ENCODE measurements around the gene D2HGDH. TPM values are rescaled to one million over a fixed set of nuclear protein-coding genes. Genes with fewer than 3 reads are reported as not detected.

Gene D2HGDH
- total and polyA plus RNA-seq, 9 of the 15 experiments (the other 6 are each of a cell fraction or from before 2014, with no cell fraction given), result 0.39 to 30.8 (median 10.3) TPM

DNA sequence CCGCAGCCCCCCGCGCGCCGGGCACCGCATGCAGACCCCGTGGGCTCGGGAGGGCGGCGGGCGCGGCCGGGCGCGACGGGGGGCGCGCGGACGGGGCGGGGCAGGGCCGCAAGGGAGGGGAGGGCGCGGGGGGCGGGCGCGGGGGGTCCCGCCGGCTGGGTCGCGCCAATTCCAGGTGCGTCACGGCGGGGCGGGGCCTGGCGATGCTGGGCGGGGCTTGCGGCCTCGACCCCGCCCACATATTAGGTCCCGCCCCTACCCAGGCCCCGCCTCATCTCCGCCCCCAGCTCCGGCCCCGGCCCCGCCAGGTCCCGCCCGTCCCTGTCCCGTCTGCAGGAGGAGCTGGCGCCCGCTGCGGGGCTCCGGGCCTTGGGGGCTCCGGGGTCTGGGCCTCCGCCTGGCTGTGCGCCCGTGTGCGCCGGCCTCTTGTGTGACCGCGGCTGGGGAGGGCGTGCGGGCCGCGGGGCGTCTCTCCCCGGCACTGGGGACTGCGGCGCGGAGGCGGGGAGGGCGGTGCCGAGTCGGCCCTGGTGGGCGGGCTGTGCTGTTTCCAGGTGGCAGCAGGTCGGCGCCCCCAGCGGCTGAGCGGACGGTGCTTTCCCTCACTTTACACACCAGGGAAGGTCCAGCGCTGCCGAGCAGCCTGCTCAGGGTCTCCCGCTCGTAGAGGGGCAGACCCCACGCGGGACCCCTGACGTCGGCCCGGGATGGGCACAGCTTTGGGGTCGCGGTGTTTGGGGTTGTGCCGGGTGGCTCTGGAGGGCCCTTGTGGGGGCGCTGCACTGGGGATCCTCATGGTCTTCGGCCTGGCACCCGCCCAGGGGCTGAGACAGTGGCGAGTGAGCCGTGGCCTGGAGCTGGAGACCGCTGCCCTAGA, 32.0 kb upstream of the D2HGDH start (continued):
- TF ChIP-seq RBFOX2 (IDR thresholded peaks at IDR 0.05; ENCODE audit: low read depth, low read length) (peak; percentile 59), ZNF134 (CRISPR knock-in tag; conservative IDR thresholded peaks at IDR 0.05) (no peak), NFIC (IDR thresholded peaks at IDR 0.05) (peak; percentile 61), ZBTB7A (IDR thresholded peaks at IDR 0.05; ENCODE audit: borderline replicate concordance, control insufficient read depth, low read depth, low read length) (peak; percentile 85), NELFE (IDR thresholded peaks at IDR 0.05; ENCODE audit: insufficient read depth, insufficient read length) (no peak), CTBP1 (IDR thresholded peaks at IDR 0.05; ENCODE audit: borderline replicate concordance) (peak; percentile 23; the same call in 1 of the 2 replicates), NR2F6 (CRISPR knock-in tag; IDR thresholded peaks at IDR 0.05) (no peak), POLR2G (IDR thresholded peaks at IDR 0.05; ENCODE audit: low read depth, low read length) (peak; percentile 76), EGR1 (conservative IDR thresholded peaks at IDR 0.05) (peak; percentile 81)
- TF ChIP-seq, protein P1, sequence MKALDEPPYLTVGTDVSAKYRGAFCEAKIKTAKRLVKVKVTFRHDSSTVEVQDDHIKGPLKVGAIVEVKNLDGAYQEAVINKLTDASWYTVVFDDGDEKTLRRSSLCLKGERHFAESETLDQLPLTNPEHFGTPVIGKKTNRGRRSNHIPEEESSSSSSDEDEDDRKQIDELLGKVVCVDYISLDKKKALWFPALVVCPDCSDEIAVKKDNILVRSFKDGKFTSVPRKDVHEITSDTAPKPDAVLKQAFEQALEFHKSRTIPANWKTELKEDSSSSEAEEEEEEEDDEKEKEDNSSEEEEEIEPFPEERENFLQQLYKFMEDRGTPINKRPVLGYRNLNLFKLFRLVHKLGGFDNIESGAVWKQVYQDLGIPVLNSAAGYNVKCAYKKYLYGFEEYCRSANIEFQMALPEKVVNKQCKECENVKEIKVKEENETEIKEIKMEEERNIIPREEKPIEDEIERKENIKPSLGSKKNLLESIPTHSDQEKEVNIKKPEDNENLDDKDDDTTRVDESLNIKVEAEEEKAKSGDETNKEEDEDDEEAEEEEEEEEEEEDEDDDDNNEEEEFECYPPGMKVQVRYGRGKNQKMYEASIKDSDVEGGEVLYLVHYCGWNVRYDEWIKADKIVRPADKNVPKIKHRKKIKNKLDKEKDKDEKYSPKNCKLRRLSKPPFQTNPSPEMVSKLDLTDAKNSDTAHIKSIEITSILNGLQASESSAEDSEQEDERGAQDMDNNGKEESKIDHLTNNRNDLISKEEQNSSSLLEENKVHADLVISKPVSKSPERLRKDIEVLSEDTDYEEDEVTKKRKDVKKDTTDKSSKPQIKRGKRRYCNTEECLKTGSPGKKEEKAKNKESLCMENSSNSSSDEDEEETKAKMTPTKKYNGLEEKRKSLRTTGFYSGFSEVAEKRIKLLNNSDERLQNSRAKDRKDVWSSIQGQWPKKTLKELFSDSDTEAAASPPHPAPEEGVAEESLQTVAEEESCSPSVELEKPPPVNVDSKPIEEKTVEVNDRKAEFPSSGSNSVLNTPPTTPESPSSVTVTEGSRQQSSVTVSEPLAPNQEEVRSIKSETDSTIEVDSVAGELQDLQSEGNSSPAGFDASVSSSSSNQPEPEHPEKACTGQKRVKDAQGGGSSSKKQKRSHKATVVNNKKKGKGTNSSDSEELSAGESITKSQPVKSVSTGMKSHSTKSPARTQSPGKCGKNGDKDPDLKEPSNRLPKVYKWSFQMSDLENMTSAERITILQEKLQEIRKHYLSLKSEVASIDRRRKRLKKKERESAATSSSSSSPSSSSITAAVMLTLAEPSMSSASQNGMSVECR (CRISPR knock-in tag; IDR thresholded peaks at IDR 0.05), result peak; percentile 63
- TF ChIP-seq, protein P2, sequence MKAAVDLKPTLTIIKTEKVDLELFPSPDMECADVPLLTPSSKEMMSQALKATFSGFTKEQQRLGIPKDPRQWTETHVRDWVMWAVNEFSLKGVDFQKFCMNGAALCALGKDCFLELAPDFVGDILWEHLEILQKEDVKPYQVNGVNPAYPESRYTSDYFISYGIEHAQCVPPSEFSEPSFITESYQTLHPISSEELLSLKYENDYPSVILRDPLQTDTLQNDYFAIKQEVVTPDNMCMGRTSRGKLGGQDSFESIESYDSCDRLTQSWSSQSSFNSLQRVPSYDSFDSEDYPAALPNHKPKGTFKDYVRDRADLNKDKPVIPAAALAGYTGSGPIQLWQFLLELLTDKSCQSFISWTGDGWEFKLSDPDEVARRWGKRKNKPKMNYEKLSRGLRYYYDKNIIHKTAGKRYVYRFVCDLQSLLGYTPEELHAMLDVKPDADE (conservative IDR thresholded peaks at IDR 0.05; ENCODE audit: control insufficient read depth, low read depth, low read length), result 0 out of 2 replicates have a peak, but pooled peaks have one; percentile 37
- TF ChIP-seq, protein P3, sequence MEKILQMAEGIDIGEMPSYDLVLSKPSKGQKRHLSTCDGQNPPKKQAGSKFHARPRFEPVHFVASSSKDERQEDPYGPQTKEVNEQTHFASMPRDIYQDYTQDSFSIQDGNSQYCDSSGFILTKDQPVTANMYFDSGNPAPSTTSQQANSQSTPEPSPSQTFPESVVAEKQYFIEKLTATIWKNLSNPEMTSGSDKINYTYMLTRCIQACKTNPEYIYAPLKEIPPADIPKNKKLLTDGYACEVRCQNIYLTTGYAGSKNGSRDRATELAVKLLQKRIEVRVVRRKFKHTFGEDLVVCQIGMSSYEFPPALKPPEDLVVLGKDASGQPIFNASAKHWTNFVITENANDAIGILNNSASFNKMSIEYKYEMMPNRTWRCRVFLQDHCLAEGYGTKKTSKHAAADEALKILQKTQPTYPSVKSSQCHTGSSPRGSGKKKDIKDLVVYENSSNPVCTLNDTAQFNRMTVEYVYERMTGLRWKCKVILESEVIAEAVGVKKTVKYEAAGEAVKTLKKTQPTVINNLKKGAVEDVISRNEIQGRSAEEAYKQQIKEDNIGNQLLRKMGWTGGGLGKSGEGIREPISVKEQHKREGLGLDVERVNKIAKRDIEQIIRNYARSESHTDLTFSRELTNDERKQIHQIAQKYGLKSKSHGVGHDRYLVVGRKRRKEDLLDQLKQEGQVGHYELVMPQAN (IDR thresholded peaks at IDR 0.05; ENCODE audit: borderline replicate concordance), result peak; percentile 62
- TF ChIP-seq, protein P4, sequence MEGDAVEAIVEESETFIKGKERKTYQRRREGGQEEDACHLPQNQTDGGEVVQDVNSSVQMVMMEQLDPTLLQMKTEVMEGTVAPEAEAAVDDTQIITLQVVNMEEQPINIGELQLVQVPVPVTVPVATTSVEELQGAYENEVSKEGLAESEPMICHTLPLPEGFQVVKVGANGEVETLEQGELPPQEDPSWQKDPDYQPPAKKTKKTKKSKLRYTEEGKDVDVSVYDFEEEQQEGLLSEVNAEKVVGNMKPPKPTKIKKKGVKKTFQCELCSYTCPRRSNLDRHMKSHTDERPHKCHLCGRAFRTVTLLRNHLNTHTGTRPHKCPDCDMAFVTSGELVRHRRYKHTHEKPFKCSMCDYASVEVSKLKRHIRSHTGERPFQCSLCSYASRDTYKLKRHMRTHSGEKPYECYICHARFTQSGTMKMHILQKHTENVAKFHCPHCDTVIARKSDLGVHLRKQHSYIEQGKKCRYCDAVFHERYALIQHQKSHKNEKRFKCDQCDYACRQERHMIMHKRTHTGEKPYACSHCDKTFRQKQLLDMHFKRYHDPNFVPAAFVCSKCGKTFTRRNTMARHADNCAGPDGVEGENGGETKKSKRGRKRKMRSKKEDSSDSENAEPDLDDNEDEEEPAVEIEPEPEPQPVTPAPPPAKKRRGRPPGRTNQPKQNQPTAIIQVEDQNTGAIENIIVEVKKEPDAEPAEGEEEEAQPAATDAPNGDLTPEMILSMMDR (IDR thresholded peaks at IDR 0.05 in 2 of 3, conservative IDR thresholded peaks at IDR 0.05 in 1 of 3; ENCODE audit: insufficient read depth in 2 of 3, low read depth in 1 of 3, low read length in 3 of 3), result peak; percentile 57 to 79 (median 64)
